NCI-H524 treated with DMSO at 0.1 percent for 48 hours (cell line): ENCODE measurements around the gene OR1D2.
"Not testable (repeated sequence)": the region's sequence is repeated elsewhere in the genome, so short reads cannot be mapped to it uniquely, and the experiment has no call there.

Experiments
- DNase-seq: peaks from one replicate; lab custom pipeline; 2025; lab: John Stamatoyannopoulos, UW

Gene OR1D2, protein sequence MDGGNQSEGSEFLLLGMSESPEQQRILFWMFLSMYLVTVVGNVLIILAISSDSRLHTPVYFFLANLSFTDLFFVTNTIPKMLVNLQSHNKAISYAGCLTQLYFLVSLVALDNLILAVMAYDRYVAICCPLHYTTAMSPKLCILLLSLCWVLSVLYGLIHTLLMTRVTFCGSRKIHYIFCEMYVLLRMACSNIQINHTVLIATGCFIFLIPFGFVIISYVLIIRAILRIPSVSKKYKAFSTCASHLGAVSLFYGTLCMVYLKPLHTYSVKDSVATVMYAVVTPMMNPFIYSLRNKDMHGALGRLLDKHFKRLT

GRCh38 chr17:3104322-3104721 is at the start of gene OR1D2:
Gene OR1D2 (minus strand): TSS chr17:3104422. CDS start chr17:3092996, 11,426 bp downstream.
- DNase-seq, result no peak

- DNase-seq, result not testable (repeated sequence)
Measured at GRCh38 chr17:3137494-3137893, 33.3 kb upstream of the OR1D2 start.

- no peak for DNase-seq
Measured at GRCh38 chr17:3127451-3127850, 23.2 kb upstream of the OR1D2 start, which contains the start of gene OR1G1. Gene OR1G1 (minus strand): TSS chr17:3127551. CDS start chr17:3127551, 0 bp downstream.

DNA sequence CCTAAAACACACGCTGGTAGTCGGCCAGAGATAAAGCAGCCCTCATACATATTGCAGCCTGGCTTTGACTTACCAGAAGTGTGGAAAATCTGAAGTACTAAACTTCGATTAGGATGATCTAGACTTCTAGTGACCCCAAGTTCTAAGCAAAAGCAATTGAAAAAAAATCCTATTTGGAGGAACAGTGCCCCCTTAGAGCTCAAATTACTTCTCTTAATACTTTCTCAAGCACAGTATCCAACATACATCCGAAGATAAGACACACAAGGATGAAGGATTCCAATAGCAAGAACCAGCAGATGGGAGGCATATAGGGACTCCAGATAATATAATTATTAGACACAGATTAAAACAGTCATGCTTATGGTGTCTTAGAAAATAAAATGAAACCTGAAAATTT is 30.4 kb downstream of the OR1D2 start:
- DNase-seq, result not testable (repeated sequence)

GRCh38 chr17:3065192-3065591 is 39.0 kb downstream of the OR1D2 start:
- not testable (repeated sequence) for DNase-seq

DNA sequence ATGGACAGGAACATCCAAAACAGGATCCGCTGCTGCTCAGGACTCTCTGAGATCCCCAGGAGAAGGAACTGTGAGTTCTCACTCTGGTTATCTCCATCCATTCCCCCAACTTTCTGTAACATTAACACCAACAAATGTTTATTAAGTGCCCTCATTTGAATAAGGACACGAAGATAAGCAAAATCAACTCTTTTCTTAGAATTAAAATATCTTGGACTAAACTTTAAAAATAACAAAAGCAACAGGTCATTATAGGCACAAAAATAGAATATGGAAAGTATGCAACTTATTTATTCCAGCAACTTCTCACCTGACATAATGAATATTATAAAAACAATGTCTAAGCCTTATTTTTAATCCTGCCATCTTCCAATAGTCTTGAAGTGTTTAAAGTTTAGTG is 40.7 kb downstream of the OR1D2 start, which contains the start of gene OR1D5:
Gene OR1D5 (minus strand): TSS at position 101 of the 400 bp plus-strand sequence. CDS start 0 bp downstream, at position 101.
- not testable (repeated sequence) for DNase-seq

DNA sequence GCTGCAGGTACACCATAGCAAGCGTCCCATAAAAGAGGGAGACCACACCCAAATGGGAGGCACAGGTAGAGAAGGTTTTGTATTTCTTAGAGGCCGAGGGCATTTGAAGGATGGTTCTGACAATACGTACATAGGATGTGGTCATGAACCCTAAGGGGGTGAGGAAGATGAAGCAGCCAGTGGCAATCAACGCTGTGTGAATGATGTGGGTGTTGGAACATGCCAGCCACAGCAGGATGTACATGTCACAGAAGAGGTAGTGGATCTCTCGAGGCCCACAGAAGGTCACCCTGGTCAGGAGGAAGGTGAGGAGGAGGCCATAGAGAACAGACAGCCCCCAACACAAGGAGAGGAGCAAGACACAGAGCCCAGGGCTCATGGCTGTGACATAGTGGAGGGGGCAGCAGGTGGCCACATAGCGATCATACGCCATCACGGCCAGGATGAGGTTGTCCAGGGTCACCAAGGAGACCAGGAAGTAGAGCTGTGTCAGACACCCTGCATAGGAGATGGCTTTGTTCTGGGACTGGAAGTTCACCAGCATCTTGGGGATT is 41.3 kb downstream of the OR1D2 start:
- not testable (repeated sequence) for DNase-seq

DNA sequence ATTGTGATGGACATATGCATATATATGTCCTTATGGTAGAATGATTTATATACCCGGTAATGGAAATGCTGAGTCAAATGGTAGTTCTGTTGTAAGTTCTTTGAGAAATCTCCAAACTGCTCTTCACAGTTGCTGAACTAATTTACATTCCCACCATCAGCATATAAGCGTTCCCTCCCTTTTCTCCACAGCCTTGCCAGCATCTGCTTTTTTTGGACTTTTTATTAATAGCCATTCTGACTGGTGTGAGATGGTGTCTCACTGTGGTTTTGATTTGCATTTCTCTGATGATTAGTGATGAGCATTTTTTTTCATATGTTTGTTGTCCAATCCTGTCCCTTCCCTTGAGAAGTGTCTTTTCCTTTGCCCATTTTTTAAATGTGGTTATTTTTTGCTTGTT is 49.4 kb downstream of the OR1D2 start:
- DNase-seq, result not testable (repeated sequence)

DNA sequence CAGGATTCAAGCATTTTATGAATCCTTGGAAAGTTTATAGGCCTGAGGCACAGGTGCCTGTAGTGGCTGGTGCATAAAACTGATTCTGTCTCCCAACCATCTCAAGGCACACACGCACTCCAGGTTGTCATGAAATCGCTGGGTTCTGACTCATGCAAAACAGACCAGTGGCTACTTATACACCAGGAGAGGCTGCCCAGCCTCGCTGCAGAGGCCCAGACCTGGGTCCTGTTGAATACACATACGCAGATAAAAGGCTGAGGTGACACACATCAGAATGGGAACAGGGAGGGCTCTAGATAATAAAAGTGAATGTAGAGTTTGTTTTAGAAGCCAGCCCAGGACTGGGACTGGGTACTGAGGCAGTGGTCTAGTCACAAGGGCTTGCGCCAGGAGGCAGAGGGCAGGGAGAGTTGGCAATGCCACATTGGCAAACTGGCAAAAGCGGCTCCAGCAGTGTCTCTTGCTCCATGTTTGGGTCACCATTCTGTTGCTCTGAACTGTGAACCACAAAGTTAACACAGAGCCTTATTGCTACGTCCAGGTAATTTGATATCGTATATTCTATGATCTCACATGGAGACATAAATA is 54.4 kb downstream of the OR1D2 start:
- DNase-seq, result no peak

- peak; percentile 91 for DNase-seq
Measured at GRCh38 chr17:3048727-3049471, 55.3 kb downstream of the OR1D2 start.

GRCh38 chr17:3046753-3047152 is 57.5 kb downstream of the OR1D2 start:
- no peak for DNase-seq

DNA sequence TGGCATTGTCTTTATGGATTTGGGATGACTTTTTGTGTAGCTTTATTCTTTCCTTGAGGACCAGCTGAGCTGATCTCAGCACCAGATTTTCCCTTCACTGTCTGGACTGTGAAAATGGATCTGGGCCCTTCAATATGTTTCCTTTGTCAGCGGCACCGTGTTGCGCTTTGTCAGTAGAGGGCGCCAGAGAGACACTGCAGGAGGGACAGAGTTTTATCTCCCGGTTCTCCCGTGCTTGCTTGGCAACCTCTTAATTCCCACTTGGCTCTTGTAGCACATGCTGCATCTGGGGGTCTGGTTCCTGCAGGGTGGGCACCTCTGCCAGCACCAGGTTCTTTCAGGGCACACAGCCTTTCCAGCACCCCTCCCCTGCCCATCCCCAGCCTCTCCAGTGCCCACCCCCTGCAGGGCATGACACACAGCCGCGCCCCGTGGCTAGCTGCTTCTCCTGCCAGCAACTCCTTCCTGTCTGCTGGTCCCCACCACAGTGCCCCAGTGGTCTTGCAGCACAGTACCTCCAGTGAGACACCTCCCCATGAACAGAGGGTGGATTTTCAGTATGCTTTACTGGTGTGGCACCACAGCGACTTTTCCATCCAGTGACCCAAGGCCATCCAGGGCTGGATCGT is 60.4 kb downstream of the OR1D2 start:
- DNase-seq, result no peak

DNA sequence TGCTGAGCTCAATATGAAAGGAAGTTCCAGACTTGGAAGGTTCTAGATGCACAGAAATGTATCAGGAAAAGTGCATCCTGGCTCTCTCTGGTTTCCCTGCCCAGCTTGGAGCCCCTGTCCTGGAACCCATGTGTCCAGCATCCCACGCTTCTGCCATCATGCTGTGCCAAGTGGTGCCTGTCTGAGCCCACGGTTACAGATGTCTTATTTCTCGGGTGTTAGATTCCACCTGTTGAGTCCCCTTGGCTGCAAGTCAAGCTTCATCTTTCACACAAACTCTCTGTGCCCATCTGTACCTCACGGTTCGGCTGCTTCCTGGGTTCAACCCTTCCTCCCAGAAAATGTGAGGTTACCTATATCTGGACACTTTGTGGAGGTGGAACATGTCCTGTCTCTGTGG is 63.3 kb downstream of the OR1D2 start:
- no peak for DNase-seq

GRCh38 chr17:3039736-3040135 is 64.5 kb downstream of the OR1D2 start:
- no peak for DNase-seq

DNA sequence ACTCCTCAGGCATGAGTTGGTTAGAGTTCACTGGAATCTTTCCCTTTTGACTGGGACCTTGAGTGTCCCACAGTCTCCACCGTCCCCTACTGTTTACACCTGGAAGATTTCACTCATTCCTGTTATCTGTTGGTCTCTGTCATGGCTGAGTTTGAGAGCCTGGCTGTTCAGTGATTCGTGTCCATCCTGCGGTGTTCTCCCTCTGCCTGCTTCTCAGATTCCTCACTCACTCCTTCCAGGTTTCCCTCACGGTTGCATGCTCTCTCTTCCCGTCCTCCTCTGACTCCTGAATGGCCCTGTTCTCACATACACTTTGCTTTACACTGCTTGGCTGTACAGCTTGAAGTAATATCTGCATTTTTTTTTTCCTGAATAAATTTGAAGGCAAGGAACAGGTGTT is 65.3 kb downstream of the OR1D2 start:
- DNase-seq, result no peak
